ENCODE data around the gene DYRK1B. TPM values are rescaled to one million over a fixed set of nuclear protein-coding genes. Genes with fewer than 3 reads are reported as not detected.

The DYRK1B gene
- total and polyA plus RNA-seq, 2 donors (not counting 1 experiment from before 2014, with no cell fraction given): 26.1 to 36.6 TPM

GRCh38 chr19:39802958-39803357 is 31.0 kb downstream of the DYRK1B start:
- Mint-ChIP-seq H3K27ac (no peak overlapping the region), H3K4me1 (no peaks in the 10 kb centered on the region), H3K27me3 (peaks cover 26% of the 10 kb centered on the region), H3K9me3 (ENCODE audit: insufficient read depth) (no peaks in the 10 kb centered on the region), H3K4me3 (no peak overlapping the region)
- ChIA-PET CTCF (interaction anchor here (1.7 to 4.6 kb wide), 2 partner anchors 11 to 40 kb away, joined by 6 to 27 read pairs; no protein-coding TSS in a partner anchor), POLR2A (no interaction called here)
- H3K9me3 ChIP-seq (ENCODE audit: control extremely low read depth in 1 of 3, control insufficient read depth in 2 of 3, insufficient read depth in 1 of 3, low read length in 2 of 3): no peaks in the 10 kb centered on the region
- H3K9ac ChIP-seq (ENCODE audit: low read length): no peak overlapping the region
- peaks cover 0 to 23% (median 17%) of the 10 kb centered on the region in 4 experiments for H3K27me3 ChIP-seq (replicated peaks in 1 of 4; ENCODE audit: control extremely low read depth in 1 of 4, control insufficient read depth in 3 of 4, insufficient read depth in 4 of 4, low read length in 3 of 4)
- no peak overlapping the region for H3K4me2 ChIP-seq (replicated peaks; ENCODE audit: low read depth, low read length, poor library complexity, severe bottlenecking)
- no peaks in the 10 kb centered on the region for H3K79me2 ChIP-seq (ENCODE audit: control insufficient read depth, insufficient read depth, low read length)
- 39% methylated on average over 3 of the region's 4 CpGs for WGBS (ENCODE audit: insufficient coverage)
- TF ChIP-seq EZH2 (IDR thresholded peaks at IDR 0.05; ENCODE audit: borderline replicate concordance, insufficient read depth, low read depth, low read length, poor library complexity, severe bottlenecking): no peak
- no peak for TF ChIP-seq CTCF (IDR thresholded peaks at IDR 0.05)
- DNase-seq: no peak
- intact Hi-C loops (cut with micrococcal nuclease): no loop called here
- no peak overlapping the region for H2AFZ ChIP-seq (ENCODE audit: insufficient read depth, low read depth, low read length, poor library complexity, severe bottlenecking)
- H3K36me3 ChIP-seq (replicated peaks in 1 of 2; ENCODE audit: control extremely low read depth in 1 of 2, control insufficient read depth in 1 of 2, extremely low read depth in 1 of 2, insufficient read depth in 2 of 2, low read length in 1 of 2): no peaks in the 10 kb centered on the region
- no peaks in the 10 kb centered on the region for H4K20me1 ChIP-seq (ENCODE audit: control insufficient read depth, insufficient read depth, low read length, poor library complexity, severe bottlenecking)
- no peak overlapping the region for H3K4me3 ChIP-seq (ENCODE audit: control extremely low read depth in 1 of 5, extremely low read depth in 1 of 5, insufficient read depth in 1 of 5, low read depth in 2 of 5, low read length in 4 of 5)
- no peak overlapping the region for H3K27ac ChIP-seq (ENCODE audit: low read length in 2 of 2)
- ATAC-seq (ENCODE audit: low read depth): no peak
- no peaks in the 10 kb centered on the region for H3K4me1 ChIP-seq (ENCODE audit: control insufficient read depth in 2 of 2, insufficient read depth in 2 of 2, low read length in 2 of 2)

GRCh38 chr19:39797083-39797482 is 36.9 kb downstream of the DYRK1B start:
- intact Hi-C loops (cut with micrococcal nuclease): no loop called here
- no peak overlapping the region for H3K4me3 ChIP-seq (ENCODE audit: control extremely low read depth in 1 of 5, extremely low read depth in 1 of 5, insufficient read depth in 1 of 5, low read depth in 2 of 5, low read length in 4 of 5)
- no peak overlapping the region for H3K4me2 ChIP-seq (replicated peaks; ENCODE audit: low read depth, low read length, poor library complexity, severe bottlenecking)
- ATAC-seq (ENCODE audit: low read depth) (no peak), DNase-seq (no peak)
- WGBS (ENCODE audit: insufficient coverage): no CpG with 5 or more reads among the region's 2 CpGs
- Mint-ChIP-seq H3K4me1 (peaks cover 8% of the 10 kb centered on the region), H3K4me3 (no peak overlapping the region), H3K27ac (no peak overlapping the region), H3K9me3 (ENCODE audit: insufficient read depth) (no peaks in the 10 kb centered on the region), H3K27me3 (peaks cover 3% of the 10 kb centered on the region)
- H3K36me3 ChIP-seq (replicated peaks in 1 of 2; ENCODE audit: control extremely low read depth in 1 of 2, control insufficient read depth in 1 of 2, extremely low read depth in 1 of 2, insufficient read depth in 2 of 2, low read length in 1 of 2): no peaks in the 10 kb centered on the region
- H3K27ac ChIP-seq (ENCODE audit: low read length in 2 of 2): no peak overlapping the region
- no peaks in the 10 kb centered on the region for H4K20me1 ChIP-seq (ENCODE audit: control insufficient read depth, insufficient read depth, low read length, poor library complexity, severe bottlenecking)
- H2AFZ ChIP-seq (ENCODE audit: insufficient read depth, low read depth, low read length, poor library complexity, severe bottlenecking): no peak overlapping the region
- no peaks in the 10 kb centered on the region for H3K79me2 ChIP-seq (ENCODE audit: control insufficient read depth, insufficient read depth, low read length)
- ChIA-PET CTCF (no interaction called here), POLR2A (no interaction called here)
- no peak overlapping the region for H3K9ac ChIP-seq (ENCODE audit: low read length)
- H3K9me3 ChIP-seq (ENCODE audit: control extremely low read depth in 1 of 3, control insufficient read depth in 2 of 3, insufficient read depth in 1 of 3, low read length in 2 of 3): no peaks in the 10 kb centered on the region
- peaks cover 0 to 4% (median 4%) of the 10 kb centered on the region in 4 experiments for H3K27me3 ChIP-seq (replicated peaks in 1 of 4; ENCODE audit: control extremely low read depth in 1 of 4, control insufficient read depth in 3 of 4, insufficient read depth in 4 of 4, low read length in 3 of 4)
- peaks cover 0 to 9% of the 10 kb centered on the region in 2 donors for H3K4me1 ChIP-seq (ENCODE audit: control insufficient read depth in 2 of 2, insufficient read depth in 2 of 2, low read length in 2 of 2)
- TF ChIP-seq EZH2 (IDR thresholded peaks at IDR 0.05; ENCODE audit: borderline replicate concordance, insufficient read depth, low read depth, low read length, poor library complexity, severe bottlenecking) (no peak), CTCF (IDR thresholded peaks at IDR 0.05) (no peak)
